ENCODE measurements around the gene PCDHGA10.

DNA sequence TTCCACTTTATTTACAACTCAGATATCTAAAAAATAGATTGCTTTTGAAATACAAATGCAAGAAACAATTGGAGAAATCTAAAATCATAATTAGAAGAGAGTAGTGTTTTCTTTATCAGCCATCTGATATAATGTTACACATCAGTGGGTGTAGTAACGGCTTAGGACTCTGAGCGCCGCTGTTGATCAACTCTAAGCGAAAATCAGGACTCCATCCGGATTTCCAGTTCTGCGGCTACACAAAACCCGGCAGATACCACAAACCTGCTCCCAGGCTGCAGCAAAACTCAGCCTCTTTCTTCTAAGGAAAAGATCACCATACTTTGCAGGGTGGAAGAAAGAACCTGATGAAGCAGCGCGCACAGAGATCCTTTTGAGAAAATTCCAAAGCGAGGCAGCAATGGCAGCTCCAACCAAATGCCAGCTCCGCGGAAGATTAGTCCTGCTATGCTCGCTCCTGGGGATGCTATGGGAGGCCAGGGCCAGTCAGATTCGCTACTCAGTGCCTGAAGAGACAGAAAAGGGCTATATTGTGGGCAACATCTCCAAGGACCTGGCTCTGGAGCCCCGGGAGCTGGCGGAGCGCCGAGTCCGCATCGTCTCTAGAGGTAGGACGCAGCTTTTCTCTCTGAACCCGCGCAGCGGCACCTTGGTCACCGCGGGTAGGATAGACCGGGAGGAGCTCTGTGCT, 10.1 kb upstream of the PCDHGA10 start, which contains the start of gene PCDHGA9:
- TF ChIP-seq, protein P1, sequence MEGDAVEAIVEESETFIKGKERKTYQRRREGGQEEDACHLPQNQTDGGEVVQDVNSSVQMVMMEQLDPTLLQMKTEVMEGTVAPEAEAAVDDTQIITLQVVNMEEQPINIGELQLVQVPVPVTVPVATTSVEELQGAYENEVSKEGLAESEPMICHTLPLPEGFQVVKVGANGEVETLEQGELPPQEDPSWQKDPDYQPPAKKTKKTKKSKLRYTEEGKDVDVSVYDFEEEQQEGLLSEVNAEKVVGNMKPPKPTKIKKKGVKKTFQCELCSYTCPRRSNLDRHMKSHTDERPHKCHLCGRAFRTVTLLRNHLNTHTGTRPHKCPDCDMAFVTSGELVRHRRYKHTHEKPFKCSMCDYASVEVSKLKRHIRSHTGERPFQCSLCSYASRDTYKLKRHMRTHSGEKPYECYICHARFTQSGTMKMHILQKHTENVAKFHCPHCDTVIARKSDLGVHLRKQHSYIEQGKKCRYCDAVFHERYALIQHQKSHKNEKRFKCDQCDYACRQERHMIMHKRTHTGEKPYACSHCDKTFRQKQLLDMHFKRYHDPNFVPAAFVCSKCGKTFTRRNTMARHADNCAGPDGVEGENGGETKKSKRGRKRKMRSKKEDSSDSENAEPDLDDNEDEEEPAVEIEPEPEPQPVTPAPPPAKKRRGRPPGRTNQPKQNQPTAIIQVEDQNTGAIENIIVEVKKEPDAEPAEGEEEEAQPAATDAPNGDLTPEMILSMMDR (IDR thresholded peaks at IDR 0.05): peak in 3 of 6 experiments; percentile 32 to 37 (median 34)
- TF ChIP-seq POLR2A (IDR thresholded peaks at IDR 0.05): no peak
